ENCODE results near the gene ERC1.

Gene ERC1

DNA sequence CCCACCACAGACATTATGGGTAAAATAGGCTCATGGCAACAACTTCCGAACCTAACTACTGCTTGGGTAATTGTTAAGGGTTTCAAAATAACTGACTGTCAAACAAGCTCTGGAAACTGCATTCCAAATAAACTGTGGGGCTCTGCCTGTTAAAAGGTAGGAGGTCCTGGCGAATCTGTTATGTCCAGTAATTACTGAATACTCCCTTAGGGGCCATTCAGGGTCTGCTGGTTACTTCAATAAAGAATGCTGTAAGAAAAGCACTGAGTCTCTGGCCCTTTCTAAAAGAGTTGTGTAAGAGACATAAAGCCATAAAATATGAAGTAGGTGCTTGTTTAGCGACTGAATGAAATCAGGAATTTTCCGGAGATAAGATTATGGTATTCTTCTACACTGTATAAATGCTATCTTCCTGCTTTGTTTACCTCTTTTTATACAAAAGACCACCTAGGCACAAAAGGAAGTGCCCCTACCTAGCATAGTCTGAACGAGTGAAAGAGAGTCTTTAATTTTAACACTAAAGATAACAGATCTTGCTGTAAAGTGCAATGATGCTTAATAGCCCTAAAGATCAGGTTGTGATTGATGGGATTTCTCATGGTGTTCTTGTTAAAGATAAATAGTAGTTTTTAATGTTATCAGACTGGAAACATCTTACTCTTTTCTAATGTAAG, 475.6 kb downstream of the ERC1 start:
- Histone ChIP-seq H2AK5ac (ENCODE audit: low read length, severe bottlenecking) (no peak overlapping the region), H3K36me3 (ENCODE audit: control insufficient read depth in 1 of 2, insufficient read depth in 2 of 2, low read depth in 1 of 2, low read length in 2 of 2) (peaks cover 10 to 12% of the 10 kb centered on the region in 2 experiments), H3K79me1 (replicated peaks; ENCODE audit: low read length, poor library complexity, severe bottlenecking) (peaks cover 3% of the 10 kb centered on the region), H4K8ac (ENCODE audit: low read length) (no peak overlapping the region), H3K27ac (ENCODE audit: low read length, poor library complexity, severe bottlenecking) (no peak overlapping the region), H3K14ac (ENCODE audit: low read length in 2 of 2) (no peak overlapping the region), H2BK12ac (ENCODE audit: low read length in 2 of 2) (no peak overlapping the region), H3K9me3 (ENCODE audit: control insufficient read depth, low read length) (peaks cover 9% of the 10 kb centered on the region), H2BK15ac (ENCODE audit: low read depth, poor library complexity, severe bottlenecking) (no peak overlapping the region), H3K9ac (ENCODE audit: low read length) (no peak overlapping the region), H3K4ac (ENCODE audit: low read depth in 1 of 2, low read length in 2 of 2) (no peak overlapping the region), H3K23ac (ENCODE audit: low read length in 2 of 2) (no peak overlapping the region), H2AFZ (ENCODE audit: low read depth, low read length) (no peak overlapping the region), H3K4me3 (ENCODE audit: insufficient read depth in 1 of 2, low read depth in 1 of 2, low read length in 2 of 2) (no peak overlapping the region), H3K18ac (ENCODE audit: low read depth in 1 of 2, low read length in 2 of 2) (no peak overlapping the region), H3K4me2 (ENCODE audit: low read length, poor library complexity, severe bottlenecking) (no peak overlapping the region), H3K27me3 (ENCODE audit: control insufficient read depth in 1 of 2, insufficient read depth in 1 of 2, low read length in 2 of 2) (no peaks in the 10 kb centered on the region), H2BK120ac (ENCODE audit: low read depth, low read length) (no peak overlapping the region), H4K91ac (ENCODE audit: low read length) (no peak overlapping the region), H3K4me1 (ENCODE audit: control insufficient read depth, insufficient read depth, low read depth, low read length) (peaks cover 9% of the 10 kb centered on the region), H2BK5ac (ENCODE audit: low read depth, low read length, poor library complexity, severe bottlenecking) (no peak overlapping the region)
- no peak for DNase-seq
- 48% methylated on average over 2 of the region's 5 CpGs for WGBS

DNA sequence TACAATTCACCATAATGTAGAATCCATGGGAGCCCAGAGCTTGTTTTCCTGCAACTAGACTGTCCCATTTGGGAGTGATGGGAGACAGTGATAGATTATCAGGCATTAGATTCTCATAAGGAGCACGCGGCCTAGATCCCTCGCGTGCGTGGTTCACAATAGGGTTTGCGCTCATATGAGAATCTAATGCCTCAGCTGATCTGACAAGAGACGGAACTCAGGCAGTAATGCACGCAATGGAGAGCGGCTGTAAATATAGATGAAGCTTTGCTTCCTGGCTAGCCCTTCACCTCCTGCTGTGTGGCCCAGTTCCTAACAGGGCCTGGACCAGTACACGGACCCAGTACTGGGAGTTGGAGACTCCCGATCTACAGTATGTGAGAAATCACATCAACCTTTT, 476.7 kb downstream of the ERC1 start:
- Histone ChIP-seq H2BK15ac (ENCODE audit: low read depth, poor library complexity, severe bottlenecking) (no peak overlapping the region), H3K4ac (ENCODE audit: low read depth in 1 of 2, low read length in 2 of 2) (no peak overlapping the region), H4K91ac (ENCODE audit: low read length) (no peak overlapping the region), H2BK120ac (ENCODE audit: low read depth, low read length) (no peak overlapping the region), H3K9me3 (ENCODE audit: control insufficient read depth, low read length) (no peaks in the 10 kb centered on the region), H2AFZ (ENCODE audit: low read depth, low read length) (no peak overlapping the region), H4K8ac (ENCODE audit: low read length) (no peak overlapping the region), H3K27ac (ENCODE audit: low read length, poor library complexity, severe bottlenecking) (no peak overlapping the region), H3K79me1 (replicated peaks; ENCODE audit: low read length, poor library complexity, severe bottlenecking) (peaks cover 3% of the 10 kb centered on the region), H3K14ac (ENCODE audit: low read length in 2 of 2) (no peak overlapping the region), H3K23ac (ENCODE audit: low read length in 2 of 2) (no peak overlapping the region), H3K18ac (ENCODE audit: low read depth in 1 of 2, low read length in 2 of 2) (no peak overlapping the region), H3K4me3 (ENCODE audit: insufficient read depth in 1 of 2, low read depth in 1 of 2, low read length in 2 of 2) (no peak overlapping the region), H3K9ac (ENCODE audit: low read length) (no peak overlapping the region), H2BK12ac (ENCODE audit: low read length in 2 of 2) (no peak overlapping the region), H2BK5ac (ENCODE audit: low read depth, low read length, poor library complexity, severe bottlenecking) (no peak overlapping the region), H3K27me3 (ENCODE audit: control insufficient read depth in 1 of 2, insufficient read depth in 1 of 2, low read length in 2 of 2) (no peaks in the 10 kb centered on the region), H3K4me1 (ENCODE audit: control insufficient read depth, insufficient read depth, low read depth, low read length) (peaks cover 11% of the 10 kb centered on the region), H2AK5ac (ENCODE audit: low read length, severe bottlenecking) (no peak overlapping the region), H3K4me2 (ENCODE audit: low read length, poor library complexity, severe bottlenecking) (no peak overlapping the region), H3K36me3 (ENCODE audit: control insufficient read depth in 1 of 2, insufficient read depth in 2 of 2, low read depth in 1 of 2, low read length in 2 of 2) (peaks cover 10 to 12% of the 10 kb centered on the region in 2 experiments)
- 98% methylated on average over 11 of the region's 11 CpGs for WGBS
- DNase-seq, result no peak

DNA sequence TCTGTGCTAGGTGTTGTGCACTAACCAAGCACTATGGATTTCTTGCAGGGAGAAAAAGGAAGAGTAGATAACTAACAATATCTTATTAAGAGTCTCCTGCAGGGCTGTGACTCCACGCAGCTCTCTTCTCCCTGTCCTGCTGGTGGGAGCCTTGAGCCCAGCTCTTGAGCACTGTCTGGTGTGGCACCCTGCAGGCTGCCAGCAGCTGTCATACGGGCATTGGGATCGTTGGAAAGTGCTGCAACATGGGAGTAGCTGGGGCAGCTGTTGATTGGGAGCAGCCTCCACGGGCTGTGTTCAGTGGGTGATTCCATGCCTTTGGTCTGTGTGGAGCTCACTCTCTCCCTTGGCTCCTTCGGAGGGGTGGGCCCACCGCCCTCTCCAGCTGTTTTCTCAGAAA, 478.0 kb downstream of the ERC1 start:
- Histone ChIP-seq H2BK120ac (ENCODE audit: low read depth, low read length) (no peak overlapping the region), H3K27ac (ENCODE audit: low read length, poor library complexity, severe bottlenecking) (no peak overlapping the region), H3K9me3 (ENCODE audit: control insufficient read depth, low read length) (no peaks in the 10 kb centered on the region), H3K23ac (ENCODE audit: low read length in 2 of 2) (no peak overlapping the region), H3K4ac (ENCODE audit: low read depth in 1 of 2, low read length in 2 of 2) (no peak overlapping the region), H4K91ac (ENCODE audit: low read length) (no peak overlapping the region), H2BK5ac (ENCODE audit: low read depth, low read length, poor library complexity, severe bottlenecking) (no peak overlapping the region), H4K8ac (ENCODE audit: low read length) (no peak overlapping the region), H3K14ac (ENCODE audit: low read length in 2 of 2) (no peak overlapping the region), H2BK12ac (ENCODE audit: low read length in 2 of 2) (no peak overlapping the region), H3K4me2 (ENCODE audit: low read length, poor library complexity, severe bottlenecking) (no peak overlapping the region), H3K79me1 (replicated peaks; ENCODE audit: low read length, poor library complexity, severe bottlenecking) (peaks cover 3% of the 10 kb centered on the region), H3K27me3 (ENCODE audit: control insufficient read depth in 1 of 2, insufficient read depth in 1 of 2, low read length in 2 of 2) (no peaks in the 10 kb centered on the region), H3K36me3 (ENCODE audit: control insufficient read depth in 1 of 2, insufficient read depth in 2 of 2, low read depth in 1 of 2, low read length in 2 of 2) (peaks cover 10 to 12% of the 10 kb centered on the region in 2 experiments), H3K4me1 (ENCODE audit: control insufficient read depth, insufficient read depth, low read depth, low read length) (peaks cover 16% of the 10 kb centered on the region), H3K4me3 (ENCODE audit: insufficient read depth in 1 of 2, low read depth in 1 of 2, low read length in 2 of 2) (no peak overlapping the region), H2AFZ (ENCODE audit: low read depth, low read length) (no peak overlapping the region), H2AK5ac (ENCODE audit: low read length, severe bottlenecking) (peak overlapping the region; percentile 80), H2BK15ac (ENCODE audit: low read depth, poor library complexity, severe bottlenecking) (no peak overlapping the region), H3K18ac (ENCODE audit: low read depth in 1 of 2, low read length in 2 of 2) (no peak overlapping the region), H3K9ac (ENCODE audit: low read length) (no peak overlapping the region)
- DNase-seq, result no peak
- 92% methylated on average over 6 of the region's 6 CpGs for WGBS

DNA sequence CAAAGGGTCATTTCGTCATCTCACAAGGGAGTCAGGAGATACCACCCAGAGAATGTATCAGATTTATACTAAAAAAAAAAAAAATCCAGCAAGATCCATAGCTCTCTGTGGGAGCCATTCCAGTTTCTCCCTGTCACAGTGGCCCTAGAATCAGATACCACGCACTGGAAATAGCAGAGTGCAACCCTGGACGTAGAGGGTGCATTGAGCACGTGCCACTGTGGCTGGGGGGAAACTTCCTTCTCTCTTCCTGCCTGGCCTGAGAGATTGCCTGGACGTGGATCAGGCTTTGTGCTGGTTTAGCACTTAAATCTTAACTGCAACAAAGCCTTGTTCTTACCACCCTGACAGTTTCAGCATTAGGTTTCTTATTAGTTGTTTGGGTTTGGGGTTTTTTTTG, 479.0 kb downstream of the ERC1 start:
- H3K9ac ChIP-seq (ENCODE audit: low read length), result peak overlapping the region; percentile 24
- no peak overlapping the region for H3K4me2 ChIP-seq (ENCODE audit: low read length, poor library complexity, severe bottlenecking)
- H3K27ac ChIP-seq (ENCODE audit: low read length, poor library complexity, severe bottlenecking), result no peak overlapping the region
- H3K4me1 ChIP-seq (ENCODE audit: control insufficient read depth, insufficient read depth, low read depth, low read length), result peaks cover 15% of the 10 kb centered on the region
- WGBS, result 82% methylated on average over 4 of the region's 5 CpGs
- H3K18ac ChIP-seq (ENCODE audit: low read depth in 1 of 2, low read length in 2 of 2), result no peak overlapping the region
- no peak for DNase-seq
- H3K4ac ChIP-seq (ENCODE audit: low read depth in 1 of 2, low read length in 2 of 2), result no peak overlapping the region
- H3K4me3 ChIP-seq (ENCODE audit: insufficient read depth in 1 of 2, low read depth in 1 of 2, low read length in 2 of 2), result no peak overlapping the region
- peak overlapping the region; percentile 10 for H2AK5ac ChIP-seq (ENCODE audit: low read length, severe bottlenecking)
- no peaks in the 10 kb centered on the region for H3K9me3 ChIP-seq (ENCODE audit: control insufficient read depth, low read length)
- H3K23ac ChIP-seq (ENCODE audit: low read length in 2 of 2), result no peak overlapping the region
- no peak overlapping the region for H2BK5ac ChIP-seq (ENCODE audit: low read depth, low read length, poor library complexity, severe bottlenecking)
- no peak overlapping the region for H2BK12ac ChIP-seq (ENCODE audit: low read length in 2 of 2)
- H4K91ac ChIP-seq (ENCODE audit: low read length), result no peak overlapping the region
- no peak overlapping the region for H2BK15ac ChIP-seq (ENCODE audit: low read depth, poor library complexity, severe bottlenecking)
- no peak overlapping the region for H2AFZ ChIP-seq (ENCODE audit: low read depth, low read length)
- H3K79me1 ChIP-seq (replicated peaks; ENCODE audit: low read length, poor library complexity, severe bottlenecking), result peaks cover 3% of the 10 kb centered on the region
- H4K8ac ChIP-seq (ENCODE audit: low read length), result no peak overlapping the region
- H3K36me3 ChIP-seq (ENCODE audit: control insufficient read depth in 1 of 2, insufficient read depth in 2 of 2, low read depth in 1 of 2, low read length in 2 of 2), result peaks cover 10 to 12% of the 10 kb centered on the region in 2 experiments
- no peak overlapping the region for H3K14ac ChIP-seq (ENCODE audit: low read length in 2 of 2)
- no peaks in the 10 kb centered on the region for H3K27me3 ChIP-seq (ENCODE audit: control insufficient read depth in 1 of 2, insufficient read depth in 1 of 2, low read length in 2 of 2)
- no peak overlapping the region for H2BK120ac ChIP-seq (ENCODE audit: low read depth, low read length)

Data from mesenchymal stem cell (in vitro differentiated cells and primary cell).